ENCODE results near the gene ZNF473.

The ZNF473 gene

DNA sequence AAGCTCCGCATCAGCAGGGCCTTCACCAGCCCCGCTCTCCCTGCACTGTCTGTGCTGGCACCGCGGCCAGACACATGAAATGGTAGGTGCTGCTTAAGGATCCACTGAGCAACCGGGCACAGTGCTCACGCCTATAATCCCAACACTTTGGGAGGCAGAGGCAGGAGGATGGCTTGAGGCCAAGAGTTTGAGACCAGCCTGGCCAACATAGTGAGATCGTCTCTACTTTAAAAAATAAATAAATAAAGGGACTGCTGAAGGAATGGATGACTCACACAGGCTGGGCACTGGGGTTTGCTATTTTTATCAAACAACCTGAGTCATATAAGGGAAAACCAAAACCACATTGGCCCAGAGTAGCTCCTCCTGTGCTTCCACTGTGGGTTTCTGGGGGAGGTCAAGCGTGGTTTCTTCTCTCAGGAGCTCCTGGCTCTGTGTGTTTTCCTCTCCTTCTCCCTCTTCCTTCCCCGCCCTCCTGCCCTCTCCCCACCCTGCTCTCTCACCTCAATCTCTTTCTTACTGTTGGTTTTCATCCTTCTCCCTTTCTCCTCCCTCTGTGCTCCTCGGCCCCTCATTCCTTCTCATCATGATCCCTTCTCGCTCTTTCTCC, 21.9 kb upstream of the ZNF473 start:
- DNase-seq: peak; percentile 97

DNA sequence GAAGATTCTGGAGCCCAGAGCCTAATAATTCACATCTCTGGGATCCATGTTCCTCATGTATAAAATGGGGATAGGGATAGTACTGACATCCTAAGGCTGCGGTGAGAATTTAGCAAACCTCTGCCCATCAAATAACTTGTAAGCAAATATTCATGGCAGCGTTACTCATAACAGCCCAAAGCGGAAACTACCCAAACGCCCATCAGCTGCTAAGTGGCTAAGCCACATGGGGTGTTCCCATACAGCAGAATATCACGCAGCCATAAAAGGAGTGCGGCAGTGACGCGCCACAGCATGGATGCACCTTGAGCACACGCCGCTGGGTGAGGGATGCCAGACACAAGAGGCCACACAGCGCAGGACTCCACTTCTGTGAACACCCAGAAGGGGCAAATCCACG, 20.4 kb upstream of the ZNF473 start:
- DNase-seq: no peak

DNA sequence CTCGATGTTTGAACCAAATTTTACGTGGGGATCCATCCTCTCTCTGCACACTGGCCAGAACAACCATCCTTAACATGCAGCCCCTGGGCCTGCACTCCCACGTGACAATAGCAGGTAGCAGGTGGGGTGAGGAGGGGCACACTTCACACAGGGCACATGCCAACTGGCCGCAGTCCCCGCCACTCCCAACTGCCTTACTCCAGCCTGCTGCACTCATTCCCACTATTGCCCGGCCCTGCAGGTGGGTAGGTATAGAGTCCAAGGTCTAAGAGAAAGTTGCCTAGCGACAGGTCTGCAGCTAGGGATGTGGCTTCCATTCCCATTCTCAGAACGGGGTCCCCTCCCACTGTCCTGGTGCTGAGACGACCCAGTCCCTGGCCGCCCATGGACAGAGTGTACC, 18.6 kb upstream of the ZNF473 start:
- no peak for DNase-seq

DNA sequence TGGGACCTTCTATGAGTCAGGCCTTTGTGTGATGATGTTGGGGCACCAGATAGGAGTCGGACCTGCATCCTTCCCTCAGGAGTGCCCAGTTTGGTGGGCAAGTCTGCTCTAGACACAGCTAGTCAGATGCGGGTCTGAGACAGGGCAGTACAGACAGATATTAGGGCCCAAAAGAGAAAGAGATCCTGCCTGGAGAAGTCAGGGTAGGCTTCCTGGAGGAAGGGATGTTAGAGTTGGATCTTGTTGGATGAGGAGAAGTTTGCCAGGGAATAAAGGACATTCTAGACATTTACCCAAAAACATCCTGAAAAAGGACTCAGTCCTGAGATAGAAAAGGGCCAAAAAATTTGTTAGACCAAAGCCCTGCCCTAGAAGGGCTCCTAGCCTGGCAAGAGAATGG, 17.9 kb upstream of the ZNF473 start:
- no peak for DNase-seq

DNA sequence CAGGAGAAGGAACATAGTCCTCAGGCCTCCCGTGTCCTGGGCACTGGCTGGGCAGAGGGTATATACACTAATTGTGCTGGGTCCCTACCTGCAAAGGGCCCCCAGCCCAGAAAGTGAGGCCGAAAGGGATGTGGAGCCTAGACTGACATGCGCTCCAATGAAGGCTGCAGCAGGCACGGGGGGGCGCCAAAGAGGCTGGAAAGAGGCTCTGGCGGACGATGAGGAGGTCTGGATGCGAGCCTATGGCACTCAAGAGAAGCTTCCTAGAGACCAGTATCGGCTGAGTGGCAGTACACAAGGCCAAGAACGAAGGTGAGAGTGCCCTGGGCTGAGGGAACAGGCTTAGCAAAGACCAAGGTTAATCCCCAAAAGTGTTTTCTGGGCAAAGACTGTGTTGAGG, 17.3 kb upstream of the ZNF473 start:
- no peak for DNase-seq

DNA sequence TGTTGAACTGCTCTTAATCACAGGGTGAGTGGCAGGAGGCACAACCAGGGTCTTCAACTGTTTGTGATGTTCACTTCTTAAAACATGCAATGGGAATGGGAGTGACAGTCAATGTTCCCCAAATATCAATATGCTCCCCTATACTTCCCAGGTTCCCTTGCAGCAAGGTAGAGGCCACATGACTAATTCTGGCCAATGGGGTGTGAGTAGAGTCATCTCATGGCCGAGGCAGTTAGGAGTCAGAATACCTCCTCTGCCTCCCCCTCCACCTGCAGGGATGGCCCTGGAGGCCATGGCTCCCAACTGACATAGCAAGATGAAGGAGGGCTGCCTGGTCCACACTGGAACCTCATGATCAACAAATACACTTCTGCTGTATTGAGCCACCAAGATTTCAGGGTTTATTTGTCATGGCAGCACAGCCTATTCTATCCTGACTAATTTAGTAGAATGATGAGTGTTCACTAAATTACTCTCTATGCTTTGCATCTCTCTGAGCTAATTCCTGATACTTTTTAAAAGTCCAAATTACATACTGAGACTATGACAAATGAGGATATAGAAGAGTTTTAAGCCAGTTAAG, 9.5 kb upstream of the ZNF473 start:
- no peak for DNase-seq

DNA sequence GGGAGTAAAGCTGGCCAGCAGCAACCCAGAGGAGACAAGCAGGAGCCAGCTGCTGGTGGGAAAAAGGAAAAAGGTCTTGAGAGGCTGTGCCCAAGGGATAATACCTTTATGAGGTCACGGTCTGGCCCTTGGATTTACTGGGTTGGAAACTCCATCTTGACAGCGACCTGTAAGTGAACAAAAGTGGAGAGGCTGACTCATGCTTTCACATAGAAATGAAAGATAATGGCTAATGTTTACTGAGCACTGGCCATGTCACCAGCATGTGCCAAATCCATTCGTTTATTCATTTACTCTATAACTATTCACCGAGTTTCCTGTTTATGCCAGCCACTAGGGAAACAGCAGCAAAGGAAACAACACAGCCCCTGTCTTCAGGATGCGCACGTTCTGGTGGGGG, 5.3 kb upstream of the ZNF473 start:
- no peak for DNase-seq

DNA sequence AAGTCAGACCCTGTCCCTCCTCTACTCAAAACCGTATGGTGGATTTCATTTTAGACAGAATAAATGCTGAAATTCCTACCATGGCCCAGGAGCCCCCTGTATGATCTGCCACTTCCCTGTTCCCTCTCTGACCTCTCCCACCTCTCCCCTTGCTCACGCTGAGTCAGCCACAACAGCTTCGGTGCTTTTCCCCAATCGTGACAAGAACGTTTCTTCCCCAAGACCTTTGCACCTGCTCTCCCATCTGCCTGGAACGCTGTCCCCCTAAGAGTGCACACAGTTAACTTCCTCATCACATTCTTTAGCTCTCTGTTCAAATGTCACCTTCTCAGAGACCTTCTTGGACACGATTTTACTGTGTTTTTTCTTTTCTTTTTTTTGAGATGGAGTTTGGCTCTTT, 3.0 kb upstream of the ZNF473 start:
- DNase-seq: no peak

DNA sequence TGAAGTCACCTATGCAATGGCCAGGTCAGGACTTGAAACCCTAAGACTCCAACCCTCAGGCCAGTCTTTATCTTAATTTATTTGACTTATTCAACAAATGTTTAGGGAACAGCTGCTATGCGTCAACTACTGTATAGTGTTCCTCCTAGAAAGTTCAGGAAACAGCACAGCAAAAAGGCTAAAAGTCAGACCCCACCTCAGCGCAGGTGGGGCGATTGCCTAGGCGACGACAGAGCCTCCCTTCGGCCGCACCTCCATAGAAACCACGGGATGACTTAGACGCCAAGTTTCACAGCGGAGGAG, 1.1 kb upstream of the ZNF473 start:
- DNase-seq: no peak

DNA sequence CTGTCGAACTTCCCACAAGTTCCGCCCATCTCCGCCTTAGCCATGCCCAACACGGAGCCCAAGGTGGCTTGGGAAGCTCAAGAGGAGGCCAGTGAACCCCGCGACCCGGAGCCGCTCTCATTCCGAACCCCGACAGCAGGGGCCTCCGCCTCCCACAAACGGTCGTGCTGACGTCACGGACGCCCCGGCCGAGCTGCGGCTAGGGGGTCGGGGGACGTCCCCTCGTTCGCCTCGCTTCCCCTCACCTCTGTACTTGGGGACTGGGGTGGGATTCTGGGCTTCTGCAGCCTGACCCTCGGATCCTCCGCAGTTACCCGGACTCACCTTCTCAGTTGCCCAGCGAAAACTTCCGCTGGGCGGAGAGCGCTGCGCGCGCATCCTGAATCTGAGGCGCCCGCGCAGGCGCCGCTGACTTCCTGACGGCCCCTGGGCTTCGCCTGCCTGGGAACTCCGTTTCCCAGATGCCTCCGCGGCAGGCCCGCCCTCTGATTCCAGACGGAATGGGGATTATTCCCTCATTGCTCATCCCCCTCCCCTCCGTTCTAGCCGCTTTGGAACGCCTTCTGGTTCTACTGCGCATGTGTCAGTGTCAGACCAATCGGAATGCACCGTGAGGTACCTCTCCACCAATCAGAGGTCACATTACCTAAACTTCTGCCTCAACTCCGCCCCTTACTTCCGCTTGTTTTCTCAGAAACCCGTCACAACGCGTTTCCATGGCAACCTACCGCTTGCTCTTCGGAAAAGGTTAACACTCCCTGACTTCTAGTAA, 597 bp upstream of the ZNF473 start, which contains the start of gene VRK3:
Gene VRK3, minus strand, starts transcription at position 351 of the 772 bp plus-strand sequence. CDS start 9,210 bp downstream, outside the sequence.
- peak; percentile 100 for DNase-seq

DNA sequence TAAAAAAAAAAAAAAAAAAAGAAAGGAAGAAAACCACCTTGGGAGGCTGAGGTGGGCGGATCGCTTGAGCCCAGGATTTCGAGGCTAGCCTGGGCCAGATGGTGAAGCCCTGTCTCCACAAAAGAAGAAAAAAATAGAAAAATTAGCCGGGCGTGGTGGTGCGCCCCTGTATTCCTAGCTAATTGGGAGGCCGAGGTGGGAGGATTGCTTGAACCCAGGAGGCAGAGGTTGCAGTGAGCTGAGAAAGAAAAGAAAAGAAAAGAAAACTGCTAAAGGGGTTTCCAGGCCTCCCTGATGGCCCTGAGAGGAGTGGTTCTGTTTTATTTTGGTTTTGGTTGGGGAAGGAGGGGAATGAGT, 723 bp downstream of the ZNF473 start:
- DNase-seq: no peak

DNA sequence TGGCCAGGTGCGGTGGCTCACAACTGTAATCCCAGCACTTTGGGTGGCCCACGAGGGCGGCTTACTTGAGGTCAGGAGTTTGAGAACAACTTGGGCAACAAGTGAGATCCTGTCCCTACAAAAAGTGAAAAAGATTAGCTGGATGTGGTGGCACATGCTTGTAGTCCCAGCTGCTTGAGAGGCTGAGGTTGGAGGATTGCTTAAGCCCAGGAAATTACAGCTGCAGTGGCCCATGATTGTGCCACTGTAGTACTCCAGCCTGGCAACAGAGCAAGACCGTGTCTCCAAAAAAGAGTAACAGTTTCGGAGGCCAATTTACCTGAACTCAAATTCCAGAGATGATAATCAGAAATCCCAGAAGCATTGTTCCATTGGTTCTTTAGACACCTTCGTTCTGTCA, 4.4 kb downstream of the ZNF473 start:
- no peak for DNase-seq

DNA sequence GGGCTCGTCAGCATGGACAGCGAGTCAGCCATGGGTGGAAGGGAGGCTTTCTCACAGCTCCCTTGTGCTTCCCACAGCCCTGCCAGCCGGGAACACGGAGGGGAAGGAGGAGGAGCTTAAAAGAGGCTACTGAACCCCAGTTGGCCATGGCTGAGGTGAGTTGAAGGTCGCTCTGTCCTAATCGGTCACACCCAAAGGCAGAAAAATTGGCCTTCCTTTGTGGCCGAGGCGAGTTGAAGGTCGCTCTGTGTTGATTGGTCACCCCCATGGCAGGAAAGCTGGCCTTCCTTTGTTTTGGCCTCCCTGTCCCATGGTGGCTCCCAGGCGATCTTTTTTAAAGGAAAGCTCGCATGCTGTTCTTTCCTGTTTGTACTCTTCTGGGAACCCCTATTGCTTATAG, 5.1 kb downstream of the ZNF473 start:
- no peak for DNase-seq

DNA sequence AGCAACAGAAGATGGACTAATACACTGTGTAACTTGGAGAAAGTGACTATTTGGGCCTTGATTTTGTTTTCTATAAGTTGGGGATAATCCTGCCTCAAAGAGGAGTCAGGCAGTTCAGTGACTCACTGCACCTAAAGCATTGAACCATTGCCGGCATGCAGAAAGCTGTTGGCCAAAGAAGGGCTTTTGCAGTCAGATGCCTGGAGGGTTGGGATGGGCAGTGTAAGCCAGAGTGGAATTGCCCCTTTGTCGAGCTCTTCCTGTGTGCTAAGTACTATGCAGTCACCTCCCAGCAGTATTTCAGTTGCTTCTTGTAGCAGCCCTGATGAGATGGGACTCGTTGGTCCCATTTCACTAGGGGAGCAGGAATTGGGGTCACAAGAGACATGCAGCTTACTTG, 11.1 kb downstream of the ZNF473 start:
- DNase-seq: no peak

DNA sequence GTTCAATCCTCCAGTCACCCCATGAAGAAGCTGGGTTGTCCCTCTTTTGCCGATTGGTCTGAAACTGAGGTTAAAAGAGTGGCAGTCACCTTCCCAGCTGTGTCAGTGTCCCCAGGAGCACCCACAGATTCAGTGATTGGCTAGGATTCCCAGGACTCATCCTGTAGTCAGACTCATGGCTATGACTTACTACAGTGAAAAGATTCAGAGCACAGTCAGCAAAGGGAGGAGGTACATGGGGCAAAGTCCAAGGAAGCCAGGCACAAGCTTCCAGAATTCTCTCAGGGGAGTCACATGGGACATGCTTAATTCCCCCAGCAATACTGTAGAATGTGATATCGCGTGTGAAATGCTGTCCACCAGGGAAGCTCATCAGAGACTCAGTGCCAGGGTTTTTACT, 14.2 kb downstream of the ZNF473 start:
- DNase-seq: no peak

DNA sequence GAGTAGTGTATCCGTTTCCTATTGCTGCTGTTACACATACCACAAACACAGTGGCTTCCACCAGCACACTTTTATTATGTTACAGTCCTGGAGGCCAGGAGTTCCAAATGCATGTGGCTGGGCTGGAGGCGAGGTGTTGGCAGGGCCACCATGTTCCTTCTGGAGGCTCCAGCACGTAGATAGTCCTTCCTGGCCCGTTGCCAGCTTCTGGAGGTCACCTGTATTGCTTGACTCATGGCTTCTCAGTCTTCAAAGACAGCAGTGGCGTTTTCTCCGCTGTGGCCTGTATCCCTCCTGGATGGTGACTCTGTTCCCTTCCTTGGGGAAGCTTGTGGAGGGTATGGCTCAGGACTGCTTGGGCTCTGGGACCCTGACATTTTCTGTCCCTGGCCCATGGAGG, 15.2 kb downstream of the ZNF473 start:
- DNase-seq: no peak

DNA sequence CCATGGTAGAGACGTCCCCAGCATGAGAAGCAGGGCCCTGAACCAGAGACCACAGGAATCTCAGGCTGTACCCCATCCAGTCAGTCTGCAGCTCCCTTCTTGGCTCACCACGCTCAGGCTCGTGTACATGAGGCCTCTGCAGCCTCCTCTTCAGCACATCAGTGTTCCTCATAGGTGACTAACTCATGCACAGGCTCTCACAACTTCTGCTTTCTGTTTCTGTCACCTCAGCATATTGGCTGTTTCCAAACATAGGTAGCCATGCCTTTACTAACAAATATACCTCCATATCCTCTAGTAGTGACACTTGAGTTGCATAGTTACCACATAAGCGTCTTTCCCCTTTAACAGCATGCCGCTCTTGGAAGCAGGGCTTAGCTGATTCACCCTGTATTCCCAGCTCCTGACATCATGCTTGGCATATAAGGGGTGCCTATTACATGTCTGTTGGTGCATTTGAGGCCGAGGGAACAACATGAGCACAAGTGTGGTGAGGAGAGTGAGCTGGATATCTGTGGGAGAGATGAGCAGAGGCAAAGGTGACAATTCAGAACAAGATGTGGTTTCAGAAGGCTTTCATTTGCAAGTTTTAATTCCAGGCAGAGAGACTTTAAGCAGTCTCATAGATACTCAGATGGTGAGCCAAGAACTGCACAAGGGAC, 16.7 kb downstream of the ZNF473 start:
- no peak for DNase-seq

DNA sequence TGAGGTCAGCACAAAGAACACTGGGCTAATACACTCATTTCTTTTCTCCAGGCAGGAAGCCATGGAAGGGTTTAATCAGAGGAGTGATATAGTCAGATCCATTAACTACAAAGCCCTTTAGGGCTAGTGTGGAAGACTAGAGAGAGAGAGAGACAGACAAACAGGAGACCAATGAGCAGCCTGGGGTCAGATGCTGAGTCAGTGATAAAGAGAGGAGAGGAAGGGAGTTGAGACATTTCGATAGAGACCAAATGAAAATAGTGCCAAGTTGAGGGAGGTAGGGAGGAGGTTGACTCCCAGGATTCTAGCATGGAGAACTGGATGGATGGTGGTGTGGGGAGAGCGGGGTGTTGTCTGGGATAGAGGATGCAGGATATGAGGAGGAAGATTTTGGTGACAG, 18.2 kb downstream of the ZNF473 start:
- no peak for DNase-seq

DNA sequence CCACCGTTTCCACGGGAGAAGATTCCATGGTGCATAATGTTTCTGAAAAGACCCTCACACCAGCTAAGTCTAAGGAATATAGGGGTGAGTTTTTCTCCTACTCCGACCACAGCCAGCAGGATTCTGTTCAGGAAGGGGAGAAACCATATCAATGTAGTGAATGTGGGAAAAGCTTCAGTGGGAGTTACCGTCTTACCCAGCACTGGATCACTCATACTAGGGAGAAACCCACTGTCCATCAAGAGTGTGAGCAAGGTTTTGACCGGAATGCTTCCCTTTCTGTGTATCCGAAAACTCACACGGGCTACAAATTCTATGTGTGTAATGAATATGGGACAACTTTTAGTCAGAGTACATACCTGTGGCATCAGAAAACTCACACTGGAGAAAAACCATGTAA, 19.1 kb downstream of the ZNF473 start:
- no peak for DNase-seq

DNA sequence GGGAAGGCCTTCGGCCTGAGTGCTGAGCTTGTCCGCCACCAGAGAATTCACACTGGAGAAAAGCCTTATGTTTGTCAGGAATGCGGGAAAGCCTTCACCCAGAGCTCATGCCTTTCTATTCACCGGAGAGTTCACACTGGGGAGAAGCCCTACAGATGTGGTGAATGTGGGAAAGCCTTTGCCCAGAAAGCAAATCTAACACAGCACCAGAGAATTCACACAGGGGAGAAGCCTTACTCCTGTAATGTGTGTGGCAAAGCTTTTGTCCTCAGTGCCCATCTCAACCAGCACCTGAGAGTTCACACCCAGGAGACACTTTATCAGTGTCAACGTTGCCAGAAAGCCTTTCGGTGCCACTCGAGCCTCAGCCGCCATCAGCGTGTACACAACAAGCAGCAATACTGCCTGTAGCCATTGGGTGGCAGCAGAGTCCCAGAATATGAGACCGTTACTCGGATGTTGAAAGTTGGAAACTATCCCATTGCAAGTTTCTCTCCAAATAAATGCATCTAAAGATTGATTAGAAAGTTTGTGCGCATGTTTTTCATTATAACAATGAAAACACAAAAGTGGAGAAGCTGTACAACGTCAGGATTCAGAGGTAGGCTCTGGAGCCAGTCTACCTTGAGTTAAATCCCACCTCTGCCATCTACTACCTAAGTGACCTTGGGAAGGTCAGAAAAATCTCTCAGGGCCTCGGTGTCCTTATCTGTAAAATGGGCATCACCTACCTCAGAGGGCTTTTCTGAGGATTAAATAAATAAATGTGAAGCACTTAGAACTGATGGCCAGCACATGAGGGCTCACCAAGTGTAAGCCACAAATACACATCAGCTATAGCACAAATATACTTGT, 21.1 kb downstream of the ZNF473 start:
- DNase-seq: no peak

DNA sequence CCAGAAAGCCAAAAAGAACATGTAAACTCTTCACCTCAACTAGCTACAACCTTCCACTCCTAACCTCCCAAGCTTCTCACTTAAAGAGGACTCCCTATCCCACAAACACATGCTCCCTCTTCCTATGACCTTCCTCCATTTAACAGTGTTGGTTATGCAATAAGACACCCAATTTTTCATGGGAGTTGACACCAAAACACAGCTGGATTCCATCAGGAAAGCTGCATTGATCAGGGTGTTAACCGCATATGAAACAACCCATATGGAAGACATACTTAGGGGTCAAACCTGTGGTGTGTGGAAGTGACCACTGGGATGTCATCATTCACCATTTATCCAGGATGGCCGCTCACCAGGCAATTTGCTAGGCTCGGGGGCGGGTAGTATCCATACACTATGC, 21.9 kb downstream of the ZNF473 start:
- DNase-seq: peak; percentile 28

DNA sequence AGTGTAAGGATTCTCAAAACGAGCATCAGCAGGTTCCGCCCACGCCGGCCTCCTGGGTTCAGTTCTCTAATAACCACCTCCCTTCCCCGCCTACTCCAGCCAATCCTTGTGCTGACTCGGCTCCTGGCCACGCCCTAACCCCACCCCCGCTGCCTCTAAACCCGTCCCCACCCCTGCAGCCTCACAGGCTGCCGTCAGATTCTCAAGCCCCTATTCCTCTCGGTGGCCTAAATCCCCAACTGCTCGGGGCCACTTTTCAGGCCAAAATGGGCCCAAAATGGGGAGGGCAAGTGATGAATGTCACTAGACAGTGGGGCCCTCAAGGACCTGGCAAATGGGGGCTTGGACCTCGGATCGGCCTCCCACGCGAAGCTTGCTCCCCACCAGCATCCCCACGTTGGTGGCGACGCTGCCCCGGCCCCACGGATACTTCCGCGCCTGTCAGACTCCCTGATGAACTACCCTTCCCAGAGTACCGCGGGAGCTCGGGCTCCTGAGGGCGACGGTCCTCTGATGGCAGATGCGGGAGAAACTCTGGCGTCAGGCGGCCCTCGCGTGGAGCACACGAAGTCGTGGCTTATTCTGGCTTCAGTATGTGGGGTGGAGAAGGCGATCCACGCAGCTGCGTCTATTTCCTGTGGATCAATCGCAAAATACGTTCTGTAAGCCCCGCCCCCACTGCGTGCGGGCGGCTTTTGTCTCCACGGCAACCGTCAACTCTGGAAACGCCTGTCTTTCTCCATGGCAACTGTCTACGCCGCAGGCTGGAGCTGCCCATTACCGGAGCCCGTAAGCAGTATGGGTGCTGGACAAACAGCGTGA, 24.8 kb downstream of the ZNF473 start:
- DNase-seq: peak; percentile 44
